ENCODE results near the gene SEMA5A.

- TF ChIP-seq GATA2 (IDR thresholded peaks at IDR 0.05; ENCODE audit: low read depth, low read length): no peak
- no peak for TF ChIP-seq GATA3 (IDR thresholded peaks at IDR 0.05; ENCODE audit: low read depth, low read length)
These were observed 68.3 kb downstream of the SEMA5A start for GRCh38 chr5:9477537-9477936.

Measured in SH-SY5Y (cell line).